ENCODE data around the gene CALD1.

- TF ChIP-seq ZEB2 (tag by site-specific recombination; IDR thresholded peaks at IDR 0.05) (no peak), ZNF610 (tag by site-specific recombination; IDR thresholded peaks at IDR 0.05; ENCODE audit: borderline replicate concordance) (no peak), ZNF274 (IDR thresholded peaks at IDR 0.05; ENCODE audit: low read length) (no peak), ZNF274 (tag by site-specific recombination; IDR thresholded peaks at IDR 0.05; ENCODE audit: borderline replicate concordance) (no peak), PRDM6 (tag by site-specific recombination; IDR thresholded peaks at IDR 0.05) (no peak), CTCF (tag by site-specific recombination; IDR thresholded peaks at IDR 0.05) (no peak), ZNF138 (tag by site-specific recombination; IDR thresholded peaks at IDR 0.05; ENCODE audit: borderline replicate concordance) (no peak), ZNF549 (tag by site-specific recombination; IDR thresholded peaks at IDR 0.05) (no peak), ZNF776 (tag by site-specific recombination; IDR thresholded peaks at IDR 0.05; ENCODE audit: borderline replicate concordance) (no peak)
Measured at GRCh38 chr7:134772401-134772800, 7.0 kb upstream of the CALD1 start.

Measured in HEK293 (cell line).